Urinary bladder (tissue), 4 donors: ENCODE results near the gene SEC14L1. TPM values are rescaled to one million over a fixed set of nuclear protein-coding genes. Genes with fewer than 3 reads are reported as not detected.
"Not testable (repeated sequence)": the region's sequence is repeated elsewhere in the genome, so short reads cannot be mapped to it uniquely, and the experiment has no call there.

ENCODE experiments used
- DNase-seq: peaks from one replicate; pipeline ENCODE4 v3.0.0-alpha.2; 2015; ENCODE audit errors: extremely low spot score
- H3K27ac ChIP-seq: one replicate; pipeline ENCODE4 v1.5.1; 2013; ENCODE audit warnings: low read depth, mild to moderate bottlenecking, moderate library complexity
- H3K36me3 ChIP-seq: one replicate; pipeline ENCODE4 v1.6.1; 2013; ENCODE audit warnings: mild to moderate bottlenecking, moderate library complexity; ENCODE audit not compliant: insufficient read depth
- H3K4me1 ChIP-seq: one replicate; pipeline ENCODE4 v1.6.1; 2013; ENCODE audit warnings: mild to moderate bottlenecking, moderate library complexity; ENCODE audit not compliant: insufficient read depth
- H3K4me3 ChIP-seq: one replicate; pipeline ENCODE4 v1.5.1; 2013; ENCODE audit warnings: low read depth, low read length
- WGBS: extraction: QIAGEN DNeasy Blood & Tissue Kit; methylation state at CpG from one replicate; pipeline ENCODE4 v1.1.7; 2013; 5-methylcytosine and 5-hydroxymethylcytosine counted together
- polyA plus RNA-seq: library from polyadenylated mRNA; stranded (reverse); fragments of 200-250 nt; gene quantifications from one replicate; pipeline ENCODE4 v1.2.3, GENCODE V29; 2013
- total RNA-seq: library from RNA; depleted of rRNA; stranded (reverse); fragments of >200 nt; gene quantifications from one replicate; pipeline ENCODE4 v1.2.3, GENCODE V29; 2014
- donor health status: healthy with polysubstance abuse.
- donor health status: healthy.

The SEC14L1 gene
- total and polyA plus RNA-seq, 2 donors = 48.9 to 50.9 TPM

DNA sequence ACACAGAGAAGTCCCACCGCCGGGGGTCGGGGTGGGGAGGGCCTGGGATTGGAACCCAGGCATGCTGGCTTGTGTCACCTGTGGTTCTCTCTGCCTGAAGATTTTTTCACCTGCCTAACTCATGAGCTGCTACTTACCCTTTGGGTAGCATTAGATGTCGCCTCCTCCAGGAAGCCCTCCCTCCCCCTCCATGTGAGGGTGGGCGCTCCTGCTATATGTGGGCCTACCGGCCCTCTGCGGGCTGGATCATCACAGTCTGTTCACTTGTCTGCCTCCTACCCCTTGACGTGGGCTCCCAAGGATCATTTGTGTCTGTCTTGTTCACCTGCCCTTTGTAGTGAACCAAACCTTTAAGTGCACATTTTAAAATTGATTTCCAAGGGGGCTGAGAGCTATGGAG, 106.8 kb downstream of the SEC14L1 start:
- WGBS = 41% methylated on average over 8 of the region's 8 CpGs
- Histone ChIP-seq H3K4me3 (no peak overlapping the region), H3K4me1 (no peaks in the 10 kb centered on the region), H3K27ac (no peak overlapping the region), H3K36me3 (no peaks in the 10 kb centered on the region)
- DNase-seq = no peak

DNA sequence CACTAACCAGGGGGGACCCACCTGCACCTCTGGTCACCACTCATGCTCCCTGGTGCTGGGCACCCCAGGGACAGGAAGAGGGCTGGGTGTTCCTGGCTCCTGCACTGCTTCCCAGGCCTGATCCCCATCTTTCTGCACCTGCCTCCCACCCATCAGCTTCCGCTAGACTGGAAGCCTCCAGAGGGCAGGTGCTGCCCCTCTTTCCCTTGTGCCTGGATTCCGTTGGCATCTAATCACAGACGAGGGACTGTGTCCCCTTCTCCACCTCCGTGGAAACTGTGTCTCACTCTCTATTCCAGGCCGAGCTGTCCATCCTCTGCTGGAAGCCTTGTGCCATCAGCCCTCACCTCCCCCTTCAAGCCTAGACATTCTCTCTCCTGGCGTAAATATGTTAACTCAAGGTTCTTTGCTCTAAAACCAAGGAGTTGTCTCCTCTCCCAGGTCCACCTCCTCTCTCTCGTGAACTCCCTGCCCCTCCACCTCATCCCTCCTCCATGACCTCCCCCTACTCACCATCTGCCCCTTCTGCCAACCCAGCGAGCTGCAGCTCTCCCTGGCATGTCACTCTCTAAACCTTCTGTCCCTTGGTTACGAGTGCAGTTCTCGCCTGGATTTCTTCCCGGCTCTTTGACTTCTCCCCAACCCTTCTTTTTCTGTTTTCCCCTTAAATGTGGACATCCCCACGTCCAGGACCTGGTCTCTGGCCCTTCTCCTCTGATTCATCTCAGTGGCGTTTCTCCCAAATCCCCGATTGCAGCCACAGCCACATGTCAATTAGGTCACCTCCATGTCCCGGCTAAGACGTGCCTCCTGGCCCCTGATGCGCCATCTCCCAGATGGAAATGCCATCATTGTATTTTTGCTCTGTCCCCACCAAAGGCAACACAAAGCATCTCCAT, 107.7 kb downstream of the SEC14L1 start:
- WGBS = 75% methylated on average over 17 of the region's 17 CpGs
- no peak overlapping the region for H3K4me3 ChIP-seq
- DNase-seq = no peak
- no peaks in the 10 kb centered on the region for H3K4me1 ChIP-seq
- H3K27ac ChIP-seq = no peak overlapping the region
- no peaks in the 10 kb centered on the region for H3K36me3 ChIP-seq

DNA sequence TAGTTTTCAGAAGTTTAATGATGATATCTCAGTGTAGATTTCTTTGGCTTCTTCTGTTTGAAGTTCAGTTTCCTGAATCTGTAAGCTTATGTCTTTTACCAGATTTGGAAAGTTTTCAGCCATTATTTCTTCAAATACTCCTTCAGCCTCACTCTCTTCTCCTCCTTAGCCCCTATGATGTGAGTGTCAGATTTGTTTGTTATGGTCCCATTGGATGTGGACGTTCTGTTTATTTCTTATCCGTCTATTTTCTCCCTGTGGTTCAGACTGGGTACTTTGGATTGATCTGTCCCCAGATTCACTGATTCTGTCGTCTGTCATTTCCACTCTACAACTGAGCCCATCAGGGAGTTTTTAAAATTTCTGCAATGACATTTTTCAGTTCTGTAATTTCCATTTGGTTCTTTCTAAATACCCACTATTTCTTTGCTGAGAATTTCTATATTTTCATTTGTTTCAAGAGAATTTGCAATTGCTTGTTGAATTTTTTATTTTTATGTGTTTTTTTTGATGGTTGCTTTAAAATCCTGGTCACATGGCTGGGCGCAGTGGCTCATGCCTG, 110.9 kb downstream of the SEC14L1 start:
- Histone ChIP-seq H3K36me3 (no peaks in the 10 kb centered on the region), H3K27ac (no peak overlapping the region), H3K4me1 (no peaks in the 10 kb centered on the region), H3K4me3 (no peak overlapping the region)
- DNase-seq = no peak
- 71% methylated on average over 4 of the region's 4 CpGs for WGBS

DNA sequence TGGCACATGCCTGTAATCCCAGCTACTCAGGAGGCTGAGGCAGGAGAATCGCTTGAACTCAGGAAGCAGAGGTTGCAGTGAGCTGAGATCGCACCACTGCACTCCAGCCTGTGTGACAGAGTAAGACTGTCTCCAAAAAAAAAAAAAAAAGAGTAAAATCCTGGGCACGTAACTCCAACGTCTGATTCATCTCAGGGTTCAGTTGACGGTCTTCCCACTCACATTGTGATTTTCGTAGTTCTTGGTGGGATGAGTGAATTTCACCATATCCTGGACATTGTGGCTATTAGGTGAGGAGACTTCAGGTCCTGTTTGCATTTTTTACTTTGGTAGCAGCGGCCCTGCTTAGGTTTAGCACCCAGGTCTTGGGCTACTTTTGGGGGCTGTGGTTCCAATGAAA, 111.5 kb downstream of the SEC14L1 start:
- not testable (repeated sequence) for H3K27ac ChIP-seq, H3K36me3 ChIP-seq, H3K4me1 ChIP-seq, DNase-seq, H3K4me3 ChIP-seq
- 50% methylated on average over 7 of the region's 7 CpGs for WGBS

DNA sequence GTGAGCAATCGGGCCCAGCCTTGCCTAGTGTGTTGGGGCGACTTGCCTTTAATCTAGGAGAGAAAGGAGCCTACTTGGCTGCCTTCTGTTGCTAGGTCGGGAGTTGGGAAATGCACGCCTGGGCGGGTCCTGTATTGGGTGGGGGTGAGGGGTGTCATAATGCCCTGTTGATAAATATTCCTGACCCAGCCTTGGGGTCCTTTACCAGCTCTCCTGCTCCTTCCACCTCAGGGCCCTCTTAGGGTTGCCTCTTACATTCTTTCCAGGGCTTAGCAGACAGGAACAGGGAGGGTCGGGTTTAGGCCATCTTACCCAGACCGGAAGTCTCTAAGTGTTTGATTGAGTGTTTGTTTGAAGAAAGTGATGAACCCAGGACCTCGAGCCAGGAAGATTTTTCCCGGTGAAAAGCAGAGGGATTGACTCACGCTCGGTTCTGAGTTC, 112.9 kb downstream of the SEC14L1 start:
- 53% methylated on average over 11 of the region's 11 CpGs for WGBS
- Histone ChIP-seq H3K4me1 (no peaks in the 10 kb centered on the region), H3K4me3 (no peak overlapping the region), H3K36me3 (no peaks in the 10 kb centered on the region), H3K27ac (no peak overlapping the region)
- DNase-seq = no peak

DNA sequence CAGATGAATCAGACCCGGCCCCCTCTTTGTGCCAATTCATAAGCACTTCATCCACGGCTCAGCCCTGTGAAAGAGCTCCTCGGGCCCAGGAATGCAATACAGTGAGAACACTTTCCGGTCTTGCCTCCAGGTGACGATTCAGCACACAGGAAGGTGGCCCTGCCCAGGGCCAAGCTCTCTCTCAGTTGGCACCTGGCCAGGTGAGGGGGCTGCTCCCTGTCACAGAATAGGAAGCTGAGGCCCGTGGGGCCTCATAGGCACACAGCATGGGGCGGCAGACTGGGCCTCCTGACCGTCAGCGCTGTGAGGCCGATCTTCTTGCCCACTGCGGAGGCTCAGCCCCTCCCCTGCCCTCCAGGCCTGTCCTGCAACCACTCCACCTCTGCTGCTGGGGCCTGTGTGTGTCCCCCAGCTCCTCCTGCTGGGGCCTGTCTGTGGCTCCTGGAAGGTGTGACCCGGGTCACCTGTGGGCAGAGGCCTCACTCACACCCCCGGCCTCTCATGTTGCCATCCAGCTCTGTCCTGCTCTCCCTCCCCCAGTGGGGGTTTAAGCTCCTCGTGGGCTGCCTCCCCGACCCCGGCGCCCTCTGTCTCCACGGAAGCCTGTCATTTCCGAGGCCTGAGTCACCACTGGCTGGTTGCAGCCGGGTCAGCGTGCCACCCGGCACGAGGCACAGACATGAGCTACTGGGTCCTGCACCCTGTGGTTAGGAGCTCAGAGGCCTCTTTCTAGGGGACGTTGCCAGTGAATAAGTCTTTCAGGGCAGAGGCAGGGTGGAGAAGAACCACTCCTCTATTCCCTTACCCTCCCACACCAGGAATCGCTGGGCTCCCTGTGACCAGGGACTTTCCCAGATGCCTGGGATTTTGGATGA, 114.4 kb downstream of the SEC14L1 start:
- H3K4me1 ChIP-seq = no peaks in the 10 kb centered on the region
- WGBS = 65% methylated on average over 25 of the region's 25 CpGs
- peak overlapping the region; percentile 26 for H3K27ac ChIP-seq
- DNase-seq = peak; percentile 73
- H3K36me3 ChIP-seq = no peaks in the 10 kb centered on the region
- no peak overlapping the region for H3K4me3 ChIP-seq

DNA sequence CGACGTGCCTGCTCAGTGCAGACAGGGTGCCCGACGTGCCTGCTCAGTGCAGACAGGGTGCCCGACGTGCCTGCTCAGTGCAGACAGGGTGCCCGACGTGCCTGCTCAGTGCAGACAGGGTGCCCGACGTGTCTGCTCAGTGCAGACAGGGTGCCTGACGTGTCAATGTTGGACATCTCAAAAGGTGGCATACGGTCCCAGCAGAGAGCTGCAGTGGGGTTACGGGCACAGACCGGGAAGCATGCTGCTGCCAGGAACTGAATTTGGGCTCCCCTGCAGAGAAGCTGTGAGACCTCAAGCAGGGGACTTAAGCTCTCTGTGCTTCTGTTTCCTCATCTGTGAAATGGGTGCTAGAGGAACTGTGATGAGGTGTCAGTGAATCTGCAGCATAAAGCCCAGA, 115.2 kb downstream of the SEC14L1 start:
- H3K27ac ChIP-seq, H3K4me3 ChIP-seq, H3K36me3 ChIP-seq, DNase-seq, H3K4me1 ChIP-seq: not testable (repeated sequence)
- 85% methylated on average over 14 of the region's 14 CpGs for WGBS

DNA sequence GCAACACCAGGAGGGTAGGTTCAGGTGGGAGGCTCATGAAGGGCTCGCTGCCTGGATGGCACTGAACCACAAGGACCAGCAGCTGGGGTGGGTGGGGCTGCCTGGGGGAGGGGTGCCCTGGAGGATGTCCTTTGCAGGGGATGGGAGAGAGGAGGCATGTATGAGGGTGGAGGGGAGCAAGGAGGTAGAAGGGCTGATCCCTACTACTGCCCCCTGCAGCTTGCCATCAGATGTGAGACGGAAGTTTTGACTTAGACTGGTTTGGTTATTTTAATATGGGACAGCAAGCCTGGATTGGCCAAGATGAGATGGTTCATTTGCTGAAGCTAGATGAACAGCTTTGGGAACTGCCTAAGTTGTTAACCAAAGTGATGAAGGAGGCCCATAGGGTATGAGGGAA, 115.9 kb downstream of the SEC14L1 start:
- DNase-seq = no peak
- Histone ChIP-seq H3K4me1 (no peaks in the 10 kb centered on the region), H3K4me3 (no peak overlapping the region), H3K36me3 (no peaks in the 10 kb centered on the region), H3K27ac (no peak overlapping the region)
- WGBS = 88% methylated on average over 2 of the region's 2 CpGs

DNA sequence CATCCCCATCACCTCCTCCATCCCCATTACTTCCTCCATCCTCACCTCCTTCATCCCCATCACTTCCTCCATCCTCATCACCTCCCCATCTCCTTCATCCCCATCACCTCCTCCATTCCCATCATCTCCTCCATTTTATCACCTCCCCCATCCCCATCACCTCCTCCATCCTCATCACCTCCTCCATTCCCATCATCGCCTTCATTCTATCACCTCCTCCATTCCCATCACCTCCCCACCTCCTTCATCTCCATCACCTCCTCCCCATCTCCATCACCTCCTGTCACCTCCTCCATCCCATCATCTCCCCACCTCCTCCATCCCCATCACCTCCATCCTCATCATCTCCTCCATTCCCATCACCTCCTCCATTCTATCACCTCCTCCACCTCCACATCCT, 116.4 kb downstream of the SEC14L1 start:
- 98% methylated on average over 1 of the region's 1 CpG for WGBS
- Histone ChIP-seq H3K4me3 (no peak overlapping the region), H3K36me3 (no peaks in the 10 kb centered on the region), H3K4me1 (no peaks in the 10 kb centered on the region), H3K27ac (no peak overlapping the region)
- DNase-seq = no peak

DNA sequence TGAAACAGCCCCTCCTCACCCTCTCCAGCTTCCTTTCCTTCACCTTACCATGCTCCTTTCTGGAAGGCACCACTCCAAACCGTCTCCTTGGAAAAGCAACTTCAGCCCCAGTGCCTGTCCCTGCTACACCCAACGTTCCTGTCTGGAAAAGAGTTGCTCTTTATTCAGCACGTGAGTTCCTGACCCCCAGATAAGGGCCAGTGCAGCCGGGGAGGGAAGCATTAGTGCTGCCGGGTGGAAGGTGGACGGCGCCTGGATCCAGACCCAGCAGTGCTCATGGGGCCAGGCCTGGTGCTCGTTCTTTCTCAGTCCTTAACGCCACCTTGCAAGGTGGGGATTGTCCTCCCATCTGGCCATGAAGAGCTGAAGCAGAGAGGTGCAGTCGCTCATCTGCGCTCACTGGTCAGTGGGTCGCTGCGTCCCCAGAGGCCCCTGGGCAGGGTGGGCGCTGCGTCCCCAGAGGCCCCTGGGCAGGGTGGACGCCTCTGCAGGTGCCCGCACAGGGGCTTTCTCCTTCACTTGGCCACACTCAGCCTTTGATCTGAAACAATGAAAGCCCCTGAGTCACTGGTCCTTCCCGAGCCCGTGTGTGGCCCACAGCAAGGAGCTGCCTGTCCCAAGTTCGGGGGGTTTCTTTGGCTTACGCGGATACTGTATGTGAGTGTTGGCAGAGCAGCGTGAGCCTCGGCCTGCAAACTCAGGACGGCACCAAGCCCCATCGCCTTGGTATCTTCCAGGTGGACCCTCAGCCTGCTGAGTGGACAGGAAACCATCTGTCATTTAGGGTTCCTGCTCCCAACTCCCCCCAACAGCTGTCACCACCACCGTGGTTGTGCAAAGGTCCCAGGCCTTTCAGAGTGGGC, 117.1 kb downstream of the SEC14L1 start:
- Histone ChIP-seq H3K4me3 (no peak overlapping the region), H3K4me1 (no peaks in the 10 kb centered on the region), H3K36me3 (no peaks in the 10 kb centered on the region), H3K27ac (no peak overlapping the region)
- DNase-seq = no peak
- WGBS = 86% methylated on average over 27 of the region's 27 CpGs

DNA sequence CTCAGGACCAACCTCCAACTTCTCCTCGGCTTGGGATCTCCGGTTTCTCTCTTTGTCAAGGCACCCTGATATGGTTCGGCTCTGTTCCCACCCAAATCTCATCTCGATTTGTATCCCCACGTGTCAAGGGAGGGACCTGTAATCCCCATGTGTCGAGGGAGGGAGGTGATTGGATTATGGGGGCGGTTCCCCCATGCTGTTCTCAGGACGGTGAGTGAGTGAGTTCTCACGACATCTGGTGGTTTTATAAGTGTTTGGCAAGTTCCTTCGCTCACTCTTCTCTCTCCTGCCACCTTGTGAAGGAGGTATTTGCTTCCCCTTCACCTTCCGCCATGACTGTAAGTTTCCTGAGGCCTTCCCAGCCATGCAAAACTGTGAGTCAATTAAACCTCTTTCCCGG, 117.9 kb downstream of the SEC14L1 start:
- H3K36me3 ChIP-seq = no peaks in the 10 kb centered on the region
- no peak for DNase-seq
- WGBS = 85% methylated on average over 12 of the region's 12 CpGs
- no peak overlapping the region for H3K27ac ChIP-seq
- no peaks in the 10 kb centered on the region for H3K4me1 ChIP-seq
- H3K4me3 ChIP-seq = no peak overlapping the region

DNA sequence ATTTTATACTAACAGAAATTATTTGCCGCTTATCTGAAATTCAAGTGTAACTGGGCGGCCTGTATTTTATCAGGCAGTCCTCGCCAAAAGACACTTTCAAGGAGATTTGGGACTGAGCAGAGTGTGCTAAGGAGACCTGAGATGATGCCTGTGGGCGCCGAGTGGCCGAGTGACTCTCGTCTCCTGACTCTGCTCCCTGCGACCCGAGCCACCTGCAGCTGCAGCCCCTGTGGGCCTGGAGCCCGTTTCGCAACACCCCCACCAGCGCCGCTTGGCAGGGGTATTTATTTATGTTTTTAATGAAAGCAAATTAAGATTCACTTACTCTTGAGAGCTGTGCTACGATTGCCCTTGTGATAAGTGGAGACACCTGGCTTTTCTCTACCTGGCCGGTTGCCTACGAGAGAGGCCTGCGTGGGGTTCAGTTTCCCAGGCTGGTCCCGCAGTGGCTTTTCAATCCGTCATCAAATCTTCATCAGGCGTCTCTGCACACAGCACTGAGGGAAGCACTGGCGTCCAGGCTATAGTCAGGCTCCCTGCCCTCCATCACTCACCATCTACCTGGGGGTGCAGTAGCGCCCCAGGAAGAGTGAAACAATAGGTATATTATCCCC, 124.0 kb downstream of the SEC14L1 start:
- H3K4me1 ChIP-seq = no peaks in the 10 kb centered on the region
- H3K4me3 ChIP-seq = no peak overlapping the region
- DNase-seq = no peak
- 66% methylated on average over 22 of the region's 22 CpGs for WGBS
- H3K27ac ChIP-seq = no peak overlapping the region
- no peaks in the 10 kb centered on the region for H3K36me3 ChIP-seq

DNA sequence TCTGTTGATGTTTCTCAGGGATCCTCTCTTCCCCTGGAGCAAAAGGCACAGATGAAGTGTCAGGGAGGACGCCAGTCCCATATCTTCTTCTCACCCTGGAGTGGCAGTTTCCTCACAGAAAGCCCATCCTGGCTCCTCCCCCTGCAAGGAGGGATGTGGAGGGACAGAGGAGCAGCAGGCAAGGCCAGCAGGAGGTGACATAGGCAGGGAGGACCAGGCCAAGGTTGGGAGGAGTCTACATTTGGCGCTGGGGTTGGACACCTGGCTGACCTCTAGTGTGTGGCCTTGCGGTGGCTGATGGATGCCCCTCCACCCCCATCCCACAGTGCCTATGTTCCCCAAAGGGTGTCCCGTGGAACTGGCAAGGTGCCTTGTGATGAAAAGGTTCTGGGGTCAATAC, 125.4 kb downstream of the SEC14L1 start:
- Histone ChIP-seq H3K4me3 (no peak overlapping the region), H3K36me3 (no peaks in the 10 kb centered on the region), H3K4me1 (no peaks in the 10 kb centered on the region), H3K27ac (no peak overlapping the region)
- WGBS = 89% methylated on average over 4 of the region's 4 CpGs
- DNase-seq = no peak
